SK-N-SH treated with all-trans-retinoic acid at 6 μM for 48 hours (cell line): ENCODE results near the gene HS6ST2.

Experiments used
- ATAC-seq: fragments of 200-7000 bp; cut with Tn5 transposase; 3 replicates; pipeline ENCODE4 v1.9.1; 2020; ENCODE audit warnings: mild to moderate bottlenecking, moderate library complexity
- ARNTL ChIP-seq: fragments of 450-650 bp; formaldehyde crosslinking; IDR thresholded peaks from 2 replicates; pipeline ENCODE4 v1.5.0; 2020; ENCODE audit warnings: low read depth, mild to moderate bottlenecking, moderate library complexity, borderline replicate concordance
- BACH2 ChIP-seq: fragments of 250-450 bp; sonication (Bioruptor Pico); IDR thresholded peaks from 2 replicates; pipeline ENCODE4 v1.9.0; 2021; ENCODE audit warnings: mild to moderate bottlenecking, borderline replicate concordance
- CSDC2 ChIP-seq: fragments of 250-450 bp; sonication (Bioruptor Pico); IDR thresholded peaks from 2 replicates; pipeline ENCODE4 v1.5.0; 2020; ENCODE audit warnings: mild to moderate bottlenecking, moderate library complexity
- CSRNP3 ChIP-seq: fragments of 250-450 bp; sonication (Bioruptor Pico); IDR thresholded peaks from 2 replicates; pipeline ENCODE4 v1.5.1; 2021; ENCODE audit warnings: mild to moderate bottlenecking, moderate library complexity
- ISL1 ChIP-seq: fragments of 250-450 bp; sonication (Bioruptor Pico); IDR thresholded peaks from 2 replicates; pipeline ENCODE4 v2.1.2; 2022; ENCODE audit warnings: mild to moderate bottlenecking, moderate library complexity
- OSR1 ChIP-seq: fragments of 250-450 bp; sonication (Bioruptor Pico); IDR thresholded peaks from 2 replicates; pipeline ENCODE4 v1.8.0; 2022; ENCODE audit warnings: moderate library complexity, mild to moderate bottlenecking, inconsistent platforms
- PATZ1 ChIP-seq: fragments of 250-450 bp; sonication (Bioruptor Pico); IDR thresholded peaks from 2 replicates; pipeline ENCODE4 v1.8.0; 2020; ENCODE audit warnings: mild to moderate bottlenecking, moderate library complexity, borderline replicate concordance
- POU6F1 ChIP-seq: fragments of 250-450 bp; sonication (Bioruptor Pico); IDR thresholded peaks from 2 replicates; pipeline ENCODE4 v1.8.0; 2021; ENCODE audit warnings: low read depth, mild to moderate bottlenecking, moderate library complexity, borderline replicate concordance
- SNAI2 ChIP-seq: fragments of 250-450 bp; sonication (Bioruptor Pico); IDR thresholded peaks from 2 replicates; pipeline ENCODE4 v1.5.0; 2020; ENCODE audit warnings: mild to moderate bottlenecking, moderate library complexity
- TOX ChIP-seq: fragments of 250-450 bp; sonication (Bioruptor Pico); IDR thresholded peaks from 2 replicates; pipeline ENCODE4 v1.8.0; 2021; ENCODE audit warnings: mild to moderate bottlenecking, moderate library complexity, borderline replicate concordance
- TSHZ2 ChIP-seq: fragments of 250-450 bp; sonication (Bioruptor Pico); IDR thresholded peaks from 2 replicates; pipeline ENCODE4 v1.5.0; 2020; ENCODE audit warnings: mild to moderate bottlenecking, moderate library complexity
- ZC3H10 ChIP-seq: fragments of 250-450 bp; sonication (Bioruptor Pico); IDR thresholded peaks from 2 replicates; pipeline ENCODE4 v1.5.1; 2021; ENCODE audit warnings: mild to moderate bottlenecking, moderate library complexity
- ZFP3 ChIP-seq: fragments of 250-450 bp; sonication (Bioruptor Pico); IDR thresholded peaks from 2 replicates; pipeline ENCODE4 v1.5.0; 2020; ENCODE audit warnings: mild to moderate bottlenecking, moderate library complexity
- ZFP30 ChIP-seq: fragments of 450-650 bp; formaldehyde crosslinking; IDR thresholded peaks from 2 replicates; pipeline ENCODE4 v1.5.0; 2022; ENCODE audit warnings: mild to moderate bottlenecking, moderate library complexity
- ZNF565 ChIP-seq: fragments of 450-650 bp; formaldehyde crosslinking; conservative IDR thresholded peaks from 2 replicates; pipeline ENCODE4 v1.5.0; 2020; ENCODE audit warnings: low read depth, mild to moderate bottlenecking, moderate library complexity
- ZNF70 ChIP-seq: fragments of 450-650 bp; formaldehyde crosslinking; IDR thresholded peaks from 2 replicates; pipeline ENCODE4 v1.5.0; 2020; ENCODE audit warnings: mild to moderate bottlenecking, moderate library complexity
- ZNF8 ChIP-seq: fragments of 450-650 bp; formaldehyde crosslinking; IDR thresholded peaks from 2 replicates; pipeline ENCODE4 v1.5.0; 2020; ENCODE audit warnings: mild to moderate bottlenecking, moderate library complexity

Gene HS6ST2

DNA sequence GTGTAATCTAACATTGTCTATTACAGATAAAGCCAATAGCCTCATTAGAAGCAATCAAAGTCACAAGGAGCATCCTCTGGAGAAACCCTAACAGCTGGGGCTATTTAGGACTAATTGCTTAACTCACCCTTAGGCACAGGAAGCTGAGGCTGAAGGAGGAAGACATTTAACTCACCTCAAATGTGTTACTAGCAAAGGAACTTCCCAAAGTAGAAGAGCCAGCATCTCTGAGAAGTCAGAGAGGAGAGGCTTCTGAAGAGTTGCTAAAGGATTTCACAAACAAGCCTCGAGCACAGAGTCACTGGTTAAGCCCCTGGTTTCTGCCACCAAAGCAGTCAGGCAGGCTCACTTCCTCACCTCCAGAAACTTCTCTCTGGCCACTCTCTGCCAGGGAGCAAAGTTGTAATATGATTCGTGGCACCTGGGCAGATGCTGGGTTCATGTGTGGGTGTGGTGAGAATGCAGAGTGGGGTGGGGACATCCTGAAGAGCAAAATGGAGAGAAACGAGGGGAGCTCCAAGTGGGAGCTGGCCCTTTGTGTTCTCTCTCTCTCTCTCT, 201.3 kb downstream of the HS6ST2 start (continued):
- TF ChIP-seq TSHZ2 (CRISPR knock-in tag) (no peak), ARNTL (CRISPR knock-in tag) (no peak)

- no peak for TF ChIP-seq ZNF565
- TF ChIP-seq ZNF8, result no peak
- no peak for TF ChIP-seq ISL1
- ATAC-seq, result no peak
Measured at GRCh38 chrX:132756439-132756838, 202.0 kb downstream of the HS6ST2 start.

DNA sequence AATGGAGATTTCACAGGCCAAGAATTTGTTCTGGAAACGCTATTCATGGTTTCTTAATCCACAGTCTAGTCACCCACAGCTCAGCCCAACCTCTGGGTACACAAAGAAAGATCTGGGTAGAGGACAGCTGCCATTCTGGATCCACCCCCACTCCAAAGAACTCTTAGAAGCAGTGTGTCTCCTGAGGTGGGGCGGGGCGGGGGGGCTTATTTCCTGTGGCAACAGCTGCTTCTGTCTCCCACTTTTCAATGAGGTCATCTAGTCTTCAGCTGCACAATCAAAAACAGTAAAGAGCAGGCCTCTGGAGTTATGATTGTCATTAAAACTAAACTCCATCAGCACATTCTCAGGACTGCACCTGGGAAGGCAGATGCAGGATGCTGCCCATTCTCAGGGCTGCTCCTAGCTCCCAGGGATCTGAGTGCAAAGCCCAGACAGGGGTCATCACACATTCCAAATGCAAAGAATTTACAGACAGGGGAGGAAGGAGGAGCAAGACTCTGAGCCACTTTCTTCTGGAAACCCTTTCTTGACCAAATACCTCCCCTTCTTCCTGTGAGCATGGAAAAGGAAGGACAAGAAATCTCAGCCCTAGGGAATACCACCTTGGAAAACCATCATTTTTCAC, 207.3 kb downstream of the HS6ST2 start:
- no peak for ATAC-seq
- TF ChIP-seq ZC3H10 (CRISPR knock-in tag), result no peak
- no peak for TF ChIP-seq PATZ1 (CRISPR knock-in tag)
- no peak for TF ChIP-seq ZNF70 (CRISPR knock-in tag)
- TF ChIP-seq TSHZ2 (CRISPR knock-in tag), result no peak
- no peak for TF ChIP-seq CSRNP3 (CRISPR knock-in tag)
- no peak for TF ChIP-seq POU6F1 (CRISPR knock-in tag)
- no peak for TF ChIP-seq OSR1 (CRISPR knock-in tag)

DNA sequence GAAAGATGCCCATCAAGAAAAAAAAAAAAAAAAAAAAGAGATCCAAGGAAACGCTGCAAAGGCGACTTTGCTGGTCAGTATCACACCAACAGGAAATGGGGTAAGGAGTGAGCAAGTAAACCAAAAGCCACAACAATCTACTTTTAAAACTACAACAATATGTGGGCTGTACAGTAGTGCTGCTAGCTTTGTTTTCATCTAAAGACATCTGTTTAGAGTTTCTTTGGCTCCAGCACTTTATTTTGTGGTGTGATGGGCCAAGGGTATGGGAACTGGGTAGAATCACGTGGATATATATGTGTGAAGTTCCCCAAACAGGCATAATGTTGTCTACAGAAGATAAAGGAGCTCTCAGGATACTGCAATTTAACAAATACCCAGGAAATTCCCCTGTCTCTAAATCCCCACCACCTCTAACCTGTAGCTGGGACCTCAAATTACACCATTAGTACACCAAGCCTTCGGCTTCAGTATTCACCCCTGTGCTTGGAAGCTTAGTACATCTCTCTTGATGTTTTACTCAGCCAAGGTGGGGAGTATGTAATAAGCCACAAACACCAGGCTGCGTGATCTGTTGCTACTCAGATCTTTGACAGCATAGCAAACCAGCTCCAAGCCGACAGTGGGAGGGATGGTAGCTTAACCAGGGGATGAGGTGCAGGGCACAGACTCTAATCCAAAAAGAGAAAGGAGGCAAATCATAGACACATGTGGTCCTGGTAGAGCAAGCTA, 207.9 kb downstream of the HS6ST2 start:
- no peak for TF ChIP-seq CSRNP3 (CRISPR knock-in tag)
- no peak for TF ChIP-seq TOX (CRISPR knock-in tag)
- TF ChIP-seq ISL1, result no peak
- no peak for TF ChIP-seq ARNTL (CRISPR knock-in tag)
- TF ChIP-seq ZNF565, result no peak
- no peak for TF ChIP-seq ZFP30 (CRISPR knock-in tag)
- TF ChIP-seq OSR1 (CRISPR knock-in tag), result no peak
- no peak for TF ChIP-seq BACH2
- no peak for TF ChIP-seq ZC3H10 (CRISPR knock-in tag)
- TF ChIP-seq SNAI2 (CRISPR knock-in tag), result no peak
- TF ChIP-seq ZNF8, result no peak
- TF ChIP-seq ZFP3, result no peak
- TF ChIP-seq CSDC2 (CRISPR knock-in tag), result no peak
- no peak for ATAC-seq
